Measurements from ENCODE around the gene NPTXR. TPM values are rescaled to one million over a fixed set of nuclear protein-coding genes. Genes with fewer than 3 reads are reported as not detected.

Gene NPTXR
- total and polyA plus RNA-seq, 4 donors = 0.05 to 0.45 (median 0.16) TPM

- peaks cover 2 to 9% (median 5%) of the 10 kb centered on the region in 4 donors for H3K4me1 ChIP-seq (ENCODE audit: control insufficient read depth in 4 of 4, insufficient read depth in 4 of 4, low read length in 3 of 4)
- H3K9ac ChIP-seq (ENCODE audit: low read depth in 1 of 2, low read length in 2 of 2) = no peak overlapping the region
- TF ChIP-seq HNF4A (conservative IDR thresholded peaks at IDR 0.05) (no peak), ZBTB33 (IDR thresholded peaks at IDR 0.05) (no peak), RAD21 (IDR thresholded peaks at IDR 0.05) (no peak)
- TF ChIP-seq, protein P1, sequence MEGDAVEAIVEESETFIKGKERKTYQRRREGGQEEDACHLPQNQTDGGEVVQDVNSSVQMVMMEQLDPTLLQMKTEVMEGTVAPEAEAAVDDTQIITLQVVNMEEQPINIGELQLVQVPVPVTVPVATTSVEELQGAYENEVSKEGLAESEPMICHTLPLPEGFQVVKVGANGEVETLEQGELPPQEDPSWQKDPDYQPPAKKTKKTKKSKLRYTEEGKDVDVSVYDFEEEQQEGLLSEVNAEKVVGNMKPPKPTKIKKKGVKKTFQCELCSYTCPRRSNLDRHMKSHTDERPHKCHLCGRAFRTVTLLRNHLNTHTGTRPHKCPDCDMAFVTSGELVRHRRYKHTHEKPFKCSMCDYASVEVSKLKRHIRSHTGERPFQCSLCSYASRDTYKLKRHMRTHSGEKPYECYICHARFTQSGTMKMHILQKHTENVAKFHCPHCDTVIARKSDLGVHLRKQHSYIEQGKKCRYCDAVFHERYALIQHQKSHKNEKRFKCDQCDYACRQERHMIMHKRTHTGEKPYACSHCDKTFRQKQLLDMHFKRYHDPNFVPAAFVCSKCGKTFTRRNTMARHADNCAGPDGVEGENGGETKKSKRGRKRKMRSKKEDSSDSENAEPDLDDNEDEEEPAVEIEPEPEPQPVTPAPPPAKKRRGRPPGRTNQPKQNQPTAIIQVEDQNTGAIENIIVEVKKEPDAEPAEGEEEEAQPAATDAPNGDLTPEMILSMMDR (IDR thresholded peaks at IDR 0.05; ENCODE audit: low read depth, low read length, missing input control) = no peak
- peak; percentile 68 for DNase-seq (ENCODE audit: low spot score)
- no peak overlapping the region for H3K4me3 ChIP-seq (ENCODE audit: low read depth in 1 of 3, low read length in 3 of 3)
- no peaks in the 10 kb centered on the region for H3K27me3 ChIP-seq (ENCODE audit: control insufficient read depth in 4 of 4, insufficient read depth in 4 of 4, low read length in 3 of 4)
- H3K27ac ChIP-seq (ENCODE audit: low read depth in 1 of 2, low read length in 2 of 2) = no peak overlapping the region
- peaks cover 0 to 7% (median 0%) of the 10 kb centered on the region in 4 donors for H3K36me3 ChIP-seq (ENCODE audit: control insufficient read depth in 4 of 4, insufficient read depth in 3 of 4, low read depth in 1 of 4, low read length in 3 of 4)
- 88% methylated on average over 75 of the region's 75 CpGs for WGBS
- H3K9me3 ChIP-seq (ENCODE audit: control insufficient read depth in 4 of 4, low read length in 3 of 4) = no peaks in the 10 kb centered on the region
These were observed 22.7 kb upstream of the NPTXR start for GRCh38 chr22:38866399-38867123.

GRCh38 chr22:38866024-38866398 is 22.2 kb upstream of the NPTXR start:
- TF ChIP-seq RAD21 (IDR thresholded peaks at IDR 0.05) = no peak
- no peak for TF ChIP-seq YY1 (IDR thresholded peaks at IDR 0.05)
- TF ChIP-seq RXRA (IDR thresholded peaks at IDR 0.05) = no peak
- no peak for TF ChIP-seq TAF1 (conservative IDR thresholded peaks at IDR 0.05)
- no peak for TF ChIP-seq HNF4G (IDR thresholded peaks at IDR 0.05)
- TF ChIP-seq EGR1 (IDR thresholded peaks at IDR 0.05; ENCODE audit: low read depth in 2 of 2) = no peak
- Histone ChIP-seq H3K4me3 (ENCODE audit: low read depth in 1 of 3, low read length in 3 of 3) (no peak overlapping the region), H3K9me3 (ENCODE audit: control insufficient read depth in 4 of 4, low read length in 3 of 4) (no peaks in the 10 kb centered on the region), H3K9ac (ENCODE audit: low read depth in 1 of 2, low read length in 2 of 2) (no peak overlapping the region), H3K36me3 (ENCODE audit: control insufficient read depth in 4 of 4, insufficient read depth in 3 of 4, low read depth in 1 of 4, low read length in 3 of 4) (peaks cover 0 to 7% (median 0%) of the 10 kb centered on the region in 4 donors), H3K27me3 (ENCODE audit: control insufficient read depth in 4 of 4, insufficient read depth in 4 of 4, low read length in 3 of 4) (no peaks in the 10 kb centered on the region), H3K4me1 (ENCODE audit: control insufficient read depth in 4 of 4, insufficient read depth in 4 of 4, low read length in 3 of 4) (peaks cover 0 to 5% (median 2%) of the 10 kb centered on the region in 4 donors), H3K27ac (ENCODE audit: low read depth in 1 of 2, low read length in 2 of 2) (no peak overlapping the region)
- DNase-seq (ENCODE audit: low spot score) = no peak
- 88% methylated on average over 15 of the region's 15 CpGs for WGBS

GRCh38 chr22:38865201-38866023 is 21.6 kb upstream of the NPTXR start:
- H3K27ac ChIP-seq (ENCODE audit: low read depth in 1 of 2, low read length in 2 of 2) = no peak overlapping the region
- H3K27me3 ChIP-seq (ENCODE audit: control insufficient read depth in 4 of 4, insufficient read depth in 4 of 4, low read length in 3 of 4) = no peaks in the 10 kb centered on the region
- TF ChIP-seq FOXA1 (IDR thresholded peaks at IDR 0.05) (no peak), EGR1 (IDR thresholded peaks at IDR 0.05; ENCODE audit: low read depth in 2 of 2) (no peak), MAX (IDR thresholded peaks at IDR 0.05) (no peak), RXRA (IDR thresholded peaks at IDR 0.05) (no peak)
- no peak for DNase-seq (ENCODE audit: low spot score)
- no peak overlapping the region for H3K4me3 ChIP-seq (ENCODE audit: low read depth in 1 of 3, low read length in 3 of 3)
- H3K9me3 ChIP-seq (ENCODE audit: control insufficient read depth in 4 of 4, low read length in 3 of 4) = no peaks in the 10 kb centered on the region
- H3K4me1 ChIP-seq (ENCODE audit: control insufficient read depth in 4 of 4, insufficient read depth in 4 of 4, low read length in 3 of 4) = peaks cover 0 to 3% (median 1%) of the 10 kb centered on the region in 4 donors
- 87% methylated on average over 20 of the region's 20 CpGs for WGBS
- no peak overlapping the region for H3K9ac ChIP-seq (ENCODE audit: low read depth in 1 of 2, low read length in 2 of 2)
- H3K36me3 ChIP-seq (ENCODE audit: control insufficient read depth in 4 of 4, insufficient read depth in 3 of 4, low read depth in 1 of 4, low read length in 3 of 4) = peaks cover 0 to 7% (median 0%) of the 10 kb centered on the region in 4 donors

Measured in liver (tissue), 9 donors.